Prostate gland (tissue), 2 donors: ENCODE measurements around the gene RRAS.

Source experiments
- POLR2A ChIP-seq: fragments of 450-650 bp; IDR thresholded peaks from one replicate; pipeline ENCODE4 v1.6.1; 2016; ENCODE audit warnings: antibody characterized with exemption, mild to moderate bottlenecking
- TF ChIP-seq, protein P1 (sequence below), 4 experiments: fragments of 200-600 bp in 2 of 4; fragments of 450-650 bp in 2 of 4; sonication (generic) in 2 of 4; IDR thresholded peaks; 1 replicate in 3 of 4; 2 replicates in 1 of 4; pipeline ENCODE4 v1.5.1; 2016 to 2019; ENCODE audit warnings: antibody characterized with exemption in 4 of 4, mild to moderate bottlenecking in 2 of 4, moderate library complexity in 2 of 4

DNA sequence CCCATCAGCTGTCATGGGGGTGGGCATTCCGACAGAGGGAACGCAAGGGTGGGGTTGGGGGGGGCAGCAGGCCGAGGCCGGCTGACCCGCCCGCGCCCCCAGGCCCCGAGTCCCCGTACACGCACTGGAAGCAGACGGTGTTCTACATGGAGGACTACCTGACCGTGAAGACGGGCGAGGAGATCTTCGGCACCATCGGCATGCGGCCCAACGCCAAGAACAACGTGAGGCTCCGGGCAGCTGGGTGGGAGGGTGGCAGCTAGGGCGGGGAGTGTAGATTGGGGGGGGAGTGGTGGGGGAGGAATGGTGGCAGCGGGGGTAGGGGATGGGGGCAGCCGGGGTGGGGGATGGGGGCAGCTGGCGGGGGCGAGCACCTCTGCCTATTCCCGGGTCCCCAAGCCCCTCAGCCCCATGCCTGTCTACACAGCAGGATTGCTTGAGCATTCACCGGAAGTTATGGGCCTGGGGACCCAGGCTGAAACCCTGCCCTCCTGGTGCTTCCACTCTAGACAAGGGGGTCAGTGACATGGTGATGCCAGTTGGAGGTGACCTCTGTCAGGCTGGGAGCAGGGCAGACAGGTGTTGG is 46.7 kb upstream of the RRAS start:
- TF ChIP-seq, protein P1, sequence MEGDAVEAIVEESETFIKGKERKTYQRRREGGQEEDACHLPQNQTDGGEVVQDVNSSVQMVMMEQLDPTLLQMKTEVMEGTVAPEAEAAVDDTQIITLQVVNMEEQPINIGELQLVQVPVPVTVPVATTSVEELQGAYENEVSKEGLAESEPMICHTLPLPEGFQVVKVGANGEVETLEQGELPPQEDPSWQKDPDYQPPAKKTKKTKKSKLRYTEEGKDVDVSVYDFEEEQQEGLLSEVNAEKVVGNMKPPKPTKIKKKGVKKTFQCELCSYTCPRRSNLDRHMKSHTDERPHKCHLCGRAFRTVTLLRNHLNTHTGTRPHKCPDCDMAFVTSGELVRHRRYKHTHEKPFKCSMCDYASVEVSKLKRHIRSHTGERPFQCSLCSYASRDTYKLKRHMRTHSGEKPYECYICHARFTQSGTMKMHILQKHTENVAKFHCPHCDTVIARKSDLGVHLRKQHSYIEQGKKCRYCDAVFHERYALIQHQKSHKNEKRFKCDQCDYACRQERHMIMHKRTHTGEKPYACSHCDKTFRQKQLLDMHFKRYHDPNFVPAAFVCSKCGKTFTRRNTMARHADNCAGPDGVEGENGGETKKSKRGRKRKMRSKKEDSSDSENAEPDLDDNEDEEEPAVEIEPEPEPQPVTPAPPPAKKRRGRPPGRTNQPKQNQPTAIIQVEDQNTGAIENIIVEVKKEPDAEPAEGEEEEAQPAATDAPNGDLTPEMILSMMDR (IDR thresholded peaks at IDR 0.05): no peak
- no peak for TF ChIP-seq POLR2A
